ENCODE measurements around the gene PWWP2B.

The PWWP2B gene

GRCh38 chr10:132436861-132437410 is 39.9 kb downstream of the PWWP2B start:
- Histone ChIP-seq H3K27me3 (replicated peaks in 2 of 5; ENCODE audit: control insufficient read depth in 4 of 5, insufficient read depth in 5 of 5, low read length in 4 of 5) (no peaks in the 10 kb centered on the region), H3K4me1 (ENCODE audit: control extremely low read depth in 1 of 4, control insufficient read depth in 4 of 4, insufficient read depth in 4 of 4, low read length in 3 of 4) (peaks cover 6 to 38% (median 27%) of the 10 kb centered on the region in 4 experiments), H3K36me3 (ENCODE audit: control insufficient read depth in 4 of 4, insufficient read depth in 4 of 4, low read length in 3 of 4) (no peaks in the 10 kb centered on the region), H3K27ac (ENCODE audit: insufficient read depth in 1 of 2, low read depth in 1 of 2, low read length in 2 of 2, poor library complexity in 1 of 2, severe bottlenecking in 2 of 2) (peak overlapping the region in 1 of 2 experiments; percentile 15), H3K9me3 (ENCODE audit: control extremely low read depth in 1 of 5, control insufficient read depth in 4 of 5, insufficient read depth in 2 of 5, low read depth in 1 of 5, low read length in 4 of 5) (no peaks in the 10 kb centered on the region), H3K4me3 (ENCODE audit: control insufficient read depth in 1 of 7, extremely low read depth in 1 of 7, insufficient read depth in 4 of 7, low read depth in 2 of 7, low read length in 6 of 7) (no peak overlapping the region)
- WGBS (ENCODE audit: insufficient coverage) = 93% methylated on average over 13 of the region's 15 CpGs
- DNase-seq = no peak
- POLR2A ChIA-PET = interaction anchor here (1.8 kb wide), 1 partner anchor 14 kb away, joined by 6 read pairs; no protein-coding TSS in a partner anchor
- CTCF ChIA-PET = interaction anchor here (1.1 to 1.4 kb wide), 4 partner anchors 14 to 76 kb away, joined by 3 to 5 read pairs (median 4); no protein-coding TSS in a partner anchor

- Histone ChIP-seq H3K36me3 (ENCODE audit: control insufficient read depth in 4 of 4, insufficient read depth in 4 of 4, low read length in 3 of 4) (no peaks in the 10 kb centered on the region), H3K4me3 (ENCODE audit: control insufficient read depth in 1 of 7, extremely low read depth in 1 of 7, insufficient read depth in 4 of 7, low read depth in 2 of 7, low read length in 6 of 7) (no peak overlapping the region), H3K9me3 (ENCODE audit: control extremely low read depth in 1 of 5, control insufficient read depth in 4 of 5, insufficient read depth in 2 of 5, low read depth in 1 of 5, low read length in 4 of 5) (no peaks in the 10 kb centered on the region), H3K27me3 (replicated peaks in 2 of 5; ENCODE audit: control insufficient read depth in 4 of 5, insufficient read depth in 5 of 5, low read length in 4 of 5) (no peaks in the 10 kb centered on the region), H3K27ac (ENCODE audit: insufficient read depth in 1 of 2, low read depth in 1 of 2, low read length in 2 of 2, poor library complexity in 1 of 2, severe bottlenecking in 2 of 2) (no peak overlapping the region), H3K4me1 (ENCODE audit: control extremely low read depth in 1 of 4, control insufficient read depth in 4 of 4, insufficient read depth in 4 of 4, low read length in 3 of 4) (peaks cover 9 to 41% (median 32%) of the 10 kb centered on the region in 4 experiments)
- no peak for DNase-seq
- WGBS (ENCODE audit: insufficient coverage) = 90% methylated on average over 13 of the region's 13 CpGs
- ChIA-PET CTCF (interaction anchor here (1.2 to 1.4 kb wide), 4 partner anchors 15 to 77 kb away, joined by 3 to 5 read pairs (median 4); no protein-coding TSS in a partner anchor), POLR2A (interaction anchor here (1.8 kb wide), 1 partner anchor 15 kb away, joined by 6 read pairs; no protein-coding TSS in a partner anchor)
These were observed 40.5 kb downstream of the PWWP2B start for GRCh38 chr10:132437541-132437950.

DNA sequence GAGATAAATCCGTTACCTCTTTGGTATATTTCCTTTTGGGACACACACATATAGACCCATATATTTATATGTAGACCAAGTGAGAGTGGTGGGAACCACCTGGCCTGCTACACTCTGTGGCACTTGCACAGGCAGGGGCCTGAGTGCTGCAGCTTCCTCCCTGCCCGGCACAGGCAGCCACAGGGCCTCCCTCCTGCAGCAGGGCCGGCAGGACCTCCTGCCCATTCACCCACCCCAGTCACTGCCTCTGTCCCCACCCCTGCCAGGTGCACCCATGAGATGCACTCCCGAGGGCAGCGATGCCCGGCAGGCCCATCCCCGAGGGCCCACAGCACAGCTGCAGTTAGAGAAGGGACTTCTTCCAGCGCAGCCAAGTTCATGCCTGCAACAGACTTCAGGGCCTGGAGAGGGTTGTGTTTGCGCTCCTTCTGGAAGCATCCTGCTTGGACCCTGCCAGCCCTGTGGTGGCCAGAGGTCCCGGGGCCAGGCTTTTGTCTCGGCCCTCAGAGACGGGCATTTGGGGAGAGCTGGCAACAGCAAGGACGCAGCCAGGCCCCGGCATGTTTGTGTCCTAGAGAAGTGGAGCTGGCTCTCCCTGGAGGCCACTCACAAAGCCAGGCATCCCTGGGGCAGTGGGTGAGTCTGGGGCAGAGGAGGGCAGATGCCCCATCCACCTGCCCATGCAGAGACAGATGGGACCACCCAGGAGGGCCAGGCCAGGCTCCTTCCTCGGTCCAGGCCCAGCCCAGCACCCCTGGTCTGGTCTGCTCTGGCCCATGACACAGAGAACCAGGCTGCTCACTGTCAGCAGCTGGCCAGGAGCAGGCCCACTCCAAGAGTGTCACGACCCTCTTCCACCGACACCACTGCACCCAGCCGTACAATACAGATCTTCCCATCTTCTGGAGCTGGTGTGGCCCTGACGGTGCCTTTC is 41.4 kb downstream of the PWWP2B start:
- no peak overlapping the region for H3K27ac ChIP-seq (ENCODE audit: insufficient read depth in 1 of 2, low read depth in 1 of 2, low read length in 2 of 2, poor library complexity in 1 of 2, severe bottlenecking in 2 of 2)
- WGBS (ENCODE audit: insufficient coverage) = 85% methylated on average over 15 of the region's 19 CpGs

GRCh38 chr10:132439025-132439388 is 42.0 kb downstream of the PWWP2B start:
- Histone ChIP-seq H3K9me3 (ENCODE audit: control extremely low read depth in 1 of 5, control insufficient read depth in 4 of 5, insufficient read depth in 2 of 5, low read depth in 1 of 5, low read length in 4 of 5) (no peaks in the 10 kb centered on the region), H3K4me1 (ENCODE audit: control extremely low read depth in 1 of 4, control insufficient read depth in 4 of 4, insufficient read depth in 4 of 4, low read length in 3 of 4) (peaks cover 9 to 47% (median 36%) of the 10 kb centered on the region in 4 experiments), H3K27ac (ENCODE audit: insufficient read depth in 1 of 2, low read depth in 1 of 2, low read length in 2 of 2, poor library complexity in 1 of 2, severe bottlenecking in 2 of 2) (no peak overlapping the region), H3K4me3 (ENCODE audit: control insufficient read depth in 1 of 7, extremely low read depth in 1 of 7, insufficient read depth in 4 of 7, low read depth in 2 of 7, low read length in 6 of 7) (no peak overlapping the region), H3K27me3 (replicated peaks in 2 of 5; ENCODE audit: control insufficient read depth in 4 of 5, insufficient read depth in 5 of 5, low read length in 4 of 5) (no peaks in the 10 kb centered on the region), H3K36me3 (ENCODE audit: control insufficient read depth in 4 of 4, insufficient read depth in 4 of 4, low read length in 3 of 4) (no peaks in the 10 kb centered on the region)
- CTCF ChIA-PET = interaction anchor here (1.1 to 1.4 kb wide), 3 partner anchors 9 to 32 kb away, joined by 3 read pairs; no protein-coding TSS in a partner anchor
- no peak for DNase-seq
- WGBS (ENCODE audit: insufficient coverage) = 82% methylated on average over 6 of the region's 6 CpGs
- POLR2A ChIA-PET = no interaction called here

More for the DNA sequence above, 41.4 kb downstream of the PWWP2B start:
- ChIA-PET POLR2A (interaction anchor here (1.8 kb wide), 1 partner anchor 15 kb away, joined by 6 read pairs; no protein-coding TSS in a partner anchor), CTCF (interaction anchor here (1.1 to 1.4 kb wide), 6 partner anchors 8 to 77 kb away, joined by 3 to 5 read pairs (median 4); no protein-coding TSS in a partner anchor)
- H3K4me1 ChIP-seq (ENCODE audit: control extremely low read depth in 1 of 4, control insufficient read depth in 4 of 4, insufficient read depth in 4 of 4, low read length in 3 of 4) = peaks cover 9 to 47% (median 38%) of the 10 kb centered on the region in 4 experiments
- H3K9me3 ChIP-seq (ENCODE audit: control extremely low read depth in 1 of 5, control insufficient read depth in 4 of 5, insufficient read depth in 2 of 5, low read depth in 1 of 5, low read length in 4 of 5) = no peaks in the 10 kb centered on the region
- H3K27me3 ChIP-seq (replicated peaks in 2 of 5; ENCODE audit: control insufficient read depth in 4 of 5, insufficient read depth in 5 of 5, low read length in 4 of 5) = no peaks in the 10 kb centered on the region
- peak in 1 of 3 donors; percentile 39 for DNase-seq
- no peak overlapping the region for H3K4me3 ChIP-seq (ENCODE audit: control insufficient read depth in 1 of 7, extremely low read depth in 1 of 7, insufficient read depth in 4 of 7, low read depth in 2 of 7, low read length in 6 of 7)
- H3K36me3 ChIP-seq (ENCODE audit: control insufficient read depth in 4 of 4, insufficient read depth in 4 of 4, low read length in 3 of 4) = no peaks in the 10 kb centered on the region

DNA sequence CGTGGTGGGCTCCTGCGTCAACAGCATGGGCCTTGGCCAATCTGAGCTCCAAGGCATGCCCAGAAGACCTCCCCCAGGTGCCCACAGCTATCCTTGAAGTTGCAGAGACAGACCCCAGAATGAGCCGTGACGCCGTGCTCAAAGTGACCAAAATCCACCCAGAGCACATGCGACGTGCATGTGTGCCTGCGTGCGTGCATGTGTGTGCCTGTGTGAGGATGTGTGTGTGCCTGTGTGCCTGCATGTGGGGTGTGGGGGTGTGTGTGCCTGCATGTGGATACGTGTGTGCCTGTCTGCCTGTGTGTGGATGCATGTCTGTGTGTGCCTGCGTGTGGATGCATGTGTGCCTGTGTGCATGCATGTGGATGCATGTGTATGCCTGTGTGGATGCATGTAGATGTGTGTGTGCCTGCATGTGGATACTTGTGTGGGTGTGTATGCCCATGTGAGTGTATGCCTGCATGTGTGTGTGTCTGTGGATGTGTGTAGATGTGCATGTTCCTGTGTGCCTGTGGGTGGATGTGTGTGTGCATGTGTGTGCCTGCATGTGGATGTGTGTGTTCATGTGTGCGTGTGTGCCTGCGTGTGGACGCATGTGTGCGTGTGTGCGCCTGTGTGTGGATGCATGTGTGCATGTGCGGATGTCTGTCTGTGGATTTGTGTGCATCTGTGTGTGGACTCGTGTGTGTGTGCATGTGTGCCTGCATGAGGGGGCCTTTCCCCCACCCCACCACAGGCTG is 42.6 kb downstream of the PWWP2B start:
- Histone ChIP-seq H3K27me3 (replicated peaks in 2 of 5; ENCODE audit: control insufficient read depth in 4 of 5, insufficient read depth in 5 of 5, low read length in 4 of 5) (no peaks in the 10 kb centered on the region), H3K4me3 (ENCODE audit: control insufficient read depth in 1 of 7, extremely low read depth in 1 of 7, insufficient read depth in 4 of 7, low read depth in 2 of 7, low read length in 6 of 7) (no peak overlapping the region), H3K36me3 (ENCODE audit: control insufficient read depth in 4 of 4, insufficient read depth in 4 of 4, low read length in 3 of 4) (no peaks in the 10 kb centered on the region), H3K4me1 (ENCODE audit: control extremely low read depth in 1 of 4, control insufficient read depth in 4 of 4, insufficient read depth in 4 of 4, low read length in 3 of 4) (peaks cover 6 to 47% (median 37%) of the 10 kb centered on the region in 4 experiments), H3K27ac (ENCODE audit: insufficient read depth in 1 of 2, low read depth in 1 of 2, low read length in 2 of 2, poor library complexity in 1 of 2, severe bottlenecking in 2 of 2) (no peak overlapping the region), H3K9me3 (ENCODE audit: control extremely low read depth in 1 of 5, control insufficient read depth in 4 of 5, insufficient read depth in 2 of 5, low read depth in 1 of 5, low read length in 4 of 5) (no peaks in the 10 kb centered on the region)
- POLR2A ChIA-PET = no interaction called here
- no peak for DNase-seq
- 100% methylated on average over 8 of the region's 18 CpGs for WGBS (ENCODE audit: insufficient coverage)
- CTCF ChIA-PET = interaction anchor here (1.1 to 1.4 kb wide), 3 partner anchors 9 to 33 kb away, joined by 3 read pairs; no protein-coding TSS in a partner anchor

DNA sequence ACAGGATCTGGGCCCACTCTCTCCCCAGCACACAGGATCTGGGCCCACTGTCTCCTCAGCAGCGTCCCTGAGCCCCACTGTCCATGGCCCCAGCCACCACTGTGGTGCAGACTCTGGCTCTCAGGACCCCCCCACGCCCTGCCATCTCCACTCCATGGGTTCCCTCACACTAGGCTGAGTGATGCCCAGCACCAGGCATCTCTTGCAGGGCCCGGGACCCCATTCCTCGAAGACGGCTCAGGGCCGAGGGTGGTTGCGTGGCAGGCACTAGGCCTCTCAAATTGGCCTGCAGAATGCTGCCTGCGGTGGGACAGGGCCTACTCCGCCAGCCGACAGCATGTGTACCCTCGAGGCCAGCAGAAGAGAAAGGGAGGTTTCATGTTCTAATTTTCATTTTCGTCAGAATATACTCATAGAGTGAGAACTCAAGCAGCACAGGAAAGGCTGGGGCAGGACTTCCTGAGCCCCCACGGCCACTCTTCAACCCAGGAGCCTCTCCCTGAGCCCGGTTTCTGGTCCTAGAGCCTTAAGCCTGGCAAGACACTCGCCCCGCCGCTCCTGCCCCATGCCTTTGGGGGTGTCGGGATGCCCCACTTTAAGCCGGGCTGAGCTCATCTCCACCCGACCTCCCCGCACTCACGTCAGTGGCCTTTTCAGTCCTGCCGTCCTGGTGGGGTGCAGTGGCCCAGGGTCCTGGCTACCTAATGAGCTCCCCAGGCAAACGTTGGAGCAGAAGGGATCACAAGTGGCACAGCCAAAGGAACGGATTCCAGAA is 44.0 kb downstream of the PWWP2B start:
- H3K27ac ChIP-seq (ENCODE audit: insufficient read depth in 1 of 2, low read depth in 1 of 2, low read length in 2 of 2, poor library complexity in 1 of 2, severe bottlenecking in 2 of 2) = no peak overlapping the region
- ChIA-PET CTCF (interaction anchor here (1.4 to 3.5 kb wide), 4 partner anchors 9 to 53 kb away, joined by 4 to 33 read pairs (median 16); no protein-coding TSS in a partner anchor), POLR2A (no interaction called here)
- no peaks in the 10 kb centered on the region for H3K9me3 ChIP-seq (ENCODE audit: control extremely low read depth in 1 of 5, control insufficient read depth in 4 of 5, insufficient read depth in 2 of 5, low read depth in 1 of 5, low read length in 4 of 5)
- H3K4me3 ChIP-seq (ENCODE audit: control insufficient read depth in 1 of 7, extremely low read depth in 1 of 7, insufficient read depth in 4 of 7, low read depth in 2 of 7, low read length in 6 of 7) = no peak overlapping the region
- H3K36me3 ChIP-seq (ENCODE audit: control insufficient read depth in 4 of 4, insufficient read depth in 4 of 4, low read length in 3 of 4) = no peaks in the 10 kb centered on the region
- DNase-seq = no peak
- H3K4me1 ChIP-seq (ENCODE audit: control extremely low read depth in 1 of 4, control insufficient read depth in 4 of 4, insufficient read depth in 4 of 4, low read length in 3 of 4) = peaks cover 6 to 59% (median 50%) of the 10 kb centered on the region in 4 experiments
- WGBS (ENCODE audit: insufficient coverage) = 88% methylated on average over 23 of the region's 25 CpGs
- H3K27me3 ChIP-seq (replicated peaks in 2 of 5; ENCODE audit: control insufficient read depth in 4 of 5, insufficient read depth in 5 of 5, low read length in 4 of 5) = no peaks in the 10 kb centered on the region

Measured in common myeloid progenitor, CD34-positive (primary cell).